ENCODE results near the gene GNAZ.

The GNAZ gene

GRCh38 chr22:23076896-23077572, 6.7 kb downstream of the GNAZ start:
- no peak for DNase-seq (ENCODE audit: low spot score)

DNA sequence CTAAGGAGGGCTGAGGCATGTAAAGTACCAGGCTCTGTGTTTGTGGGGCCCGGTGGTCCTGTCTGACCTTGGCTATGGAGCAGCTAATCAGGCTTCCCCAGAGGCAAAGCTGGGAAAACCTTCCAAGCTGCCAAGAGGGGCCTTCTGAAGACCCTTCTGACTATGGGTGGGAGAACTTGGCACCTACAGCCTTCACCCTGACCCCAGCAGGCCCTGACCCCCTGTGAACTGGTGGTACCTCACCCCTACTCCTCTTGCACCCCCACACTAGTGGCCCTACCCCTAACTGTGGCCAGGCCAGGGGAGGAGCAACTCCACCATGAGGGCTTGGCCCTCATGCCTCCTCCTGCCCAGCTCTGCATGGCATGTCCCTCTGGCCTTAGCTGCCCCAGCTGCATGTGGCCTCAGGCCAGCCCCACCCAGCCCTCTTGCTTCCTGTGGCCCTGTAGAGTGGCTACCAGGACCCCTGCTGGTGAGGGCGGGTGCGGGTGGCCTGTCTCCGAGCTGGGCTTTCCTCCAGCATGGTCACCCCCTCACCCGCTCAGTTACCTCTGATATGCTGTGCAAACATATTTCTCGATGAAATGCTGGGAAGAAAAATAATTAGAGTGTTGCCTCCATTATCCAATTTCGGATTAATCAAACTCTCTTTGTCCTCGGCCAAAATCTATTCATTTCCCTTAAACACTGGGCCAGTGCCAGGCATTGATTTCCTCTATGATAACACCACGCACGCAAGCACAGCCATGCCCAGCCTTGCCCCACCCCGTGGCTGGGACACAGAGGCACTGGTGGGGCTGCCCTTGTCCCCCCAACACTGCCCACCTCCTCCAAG, 7.5 kb downstream of the GNAZ start:
- DNase-seq (ENCODE audit: low spot score), result no peak

GRCh38 chr22:23078462-23078787, 8.1 kb downstream of the GNAZ start:
- DNase-seq (ENCODE audit: low spot score), result no peak

- no peak for DNase-seq (ENCODE audit: low spot score)
Measured at GRCh38 chr22:23079240-23079768, 9.0 kb downstream of the GNAZ start.

GRCh38 chr22:23079814-23080521, 9.6 kb downstream of the GNAZ start:
- no peak for DNase-seq (ENCODE audit: low spot score)

- DNase-seq (ENCODE audit: low spot score), result no peak
Measured at GRCh38 chr22:23080613-23081290, 10.4 kb downstream of the GNAZ start.

- DNase-seq (ENCODE audit: low spot score), result no peak
Measured at GRCh38 chr22:23082534-23083314, 12.4 kb downstream of the GNAZ start.

DNA sequence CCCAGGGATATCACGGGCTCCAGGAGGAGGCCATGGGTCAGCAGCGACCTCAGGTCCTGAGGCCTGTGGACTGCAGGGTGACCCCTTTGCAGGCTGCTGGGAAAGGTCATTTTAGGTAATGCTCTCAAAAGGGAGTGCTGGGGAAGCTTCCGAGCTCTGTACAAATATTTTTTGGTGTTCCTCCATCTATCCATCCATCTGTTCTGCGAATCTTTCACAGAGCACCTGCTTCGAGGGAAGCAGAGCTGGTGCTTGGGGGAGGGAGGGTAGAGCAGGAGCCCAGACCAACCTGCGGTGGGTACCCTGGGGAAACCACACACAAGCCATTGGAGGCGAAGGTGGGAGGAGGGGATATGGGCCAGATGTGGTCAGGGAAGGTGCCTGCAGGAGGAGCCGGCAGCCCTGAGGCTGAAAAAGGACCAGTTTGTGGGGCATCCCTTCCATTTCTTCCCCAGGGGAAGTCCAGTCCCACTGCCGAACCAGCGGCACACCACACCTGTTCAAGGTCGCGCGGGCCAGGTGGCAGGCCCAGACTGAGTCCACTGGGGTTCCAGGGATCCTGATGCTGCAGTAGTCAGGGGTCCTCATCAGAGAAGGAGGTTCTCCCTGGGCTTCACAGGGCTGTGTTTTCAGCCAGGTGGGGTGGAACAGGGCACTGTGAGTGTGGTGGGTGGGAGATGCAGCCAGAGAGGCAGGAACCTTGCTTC, 13.1 kb downstream of the GNAZ start:
- no peak for DNase-seq (ENCODE audit: low spot score)

GRCh38 chr22:23084453-23085350, 14.4 kb downstream of the GNAZ start:
- DNase-seq (ENCODE audit: low spot score), result no peak

DNA sequence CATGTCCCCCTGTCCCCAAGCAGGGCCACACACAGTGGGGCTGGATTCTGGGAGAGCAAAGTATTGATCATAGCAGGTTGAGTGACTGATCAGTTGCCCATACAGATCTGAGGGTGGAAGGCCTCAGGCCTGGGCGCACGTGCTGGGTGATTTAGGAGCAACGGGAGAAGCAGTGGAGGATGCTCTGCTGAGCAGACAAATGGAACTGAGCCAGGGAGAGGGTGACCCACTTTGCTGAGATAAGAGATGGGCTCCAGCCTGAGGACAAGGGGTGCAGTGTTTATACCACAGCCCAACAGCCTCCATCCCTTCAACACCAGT, 15.0 kb downstream of the GNAZ start:
- no peak for DNase-seq (ENCODE audit: low spot score)

GRCh38 chr22:23085785-23086184, 15.5 kb downstream of the GNAZ start:
- no peak for DNase-seq (ENCODE audit: low spot score)

- DNase-seq (ENCODE audit: low spot score), result no peak
Measured at GRCh38 chr22:23086263-23086662, 15.9 kb downstream of the GNAZ start.

DNA sequence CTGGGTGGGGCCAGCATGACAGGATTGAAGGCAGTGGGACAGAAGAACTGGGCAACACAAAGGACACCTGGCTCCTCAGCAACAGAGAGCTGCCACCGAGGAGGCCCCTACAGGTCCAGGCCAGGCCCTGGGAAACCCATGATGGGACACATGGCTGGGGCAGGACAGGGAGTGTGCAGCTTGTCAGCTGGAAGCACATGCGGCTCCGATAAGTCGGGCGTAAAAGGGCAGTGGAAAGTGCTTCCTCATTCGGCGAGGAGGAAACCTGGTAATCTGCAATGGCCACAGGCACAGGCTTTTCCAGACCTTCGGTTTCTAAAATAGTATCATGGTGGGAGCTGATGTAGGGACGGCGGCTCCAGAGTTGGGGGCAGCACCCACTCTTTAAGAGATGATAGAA, 16.5 kb downstream of the GNAZ start:
- no peak for DNase-seq (ENCODE audit: low spot score)

DNA sequence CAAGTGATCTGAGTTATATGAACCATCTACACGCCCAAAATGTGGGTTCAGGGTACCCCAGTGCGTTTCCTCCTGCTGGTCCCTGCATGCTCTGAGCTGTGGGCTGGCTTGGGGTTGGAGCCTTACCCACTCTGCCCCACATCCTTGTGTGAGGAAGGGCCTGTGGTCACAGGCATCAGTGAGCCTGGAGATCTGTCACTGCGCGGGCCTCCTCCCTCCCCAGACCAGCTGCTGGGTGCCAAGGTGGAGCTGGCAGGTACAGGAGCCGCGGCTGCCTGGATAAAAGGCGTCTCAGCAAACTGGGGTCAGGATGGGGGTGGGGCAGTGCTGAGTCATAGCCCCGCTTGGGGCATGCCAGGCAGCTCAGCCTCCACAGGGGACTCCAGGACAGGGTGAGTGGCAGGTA, 17.9 kb downstream of the GNAZ start:
- no peak for DNase-seq (ENCODE audit: low spot score)

GRCh38 chr22:23089010-23089409, 18.7 kb downstream of the GNAZ start:
- DNase-seq (ENCODE audit: low spot score), result no peak

- DNase-seq (ENCODE audit: low spot score), result no peak
Measured at GRCh38 chr22:23089633-23090456, 19.5 kb downstream of the GNAZ start.

DNA sequence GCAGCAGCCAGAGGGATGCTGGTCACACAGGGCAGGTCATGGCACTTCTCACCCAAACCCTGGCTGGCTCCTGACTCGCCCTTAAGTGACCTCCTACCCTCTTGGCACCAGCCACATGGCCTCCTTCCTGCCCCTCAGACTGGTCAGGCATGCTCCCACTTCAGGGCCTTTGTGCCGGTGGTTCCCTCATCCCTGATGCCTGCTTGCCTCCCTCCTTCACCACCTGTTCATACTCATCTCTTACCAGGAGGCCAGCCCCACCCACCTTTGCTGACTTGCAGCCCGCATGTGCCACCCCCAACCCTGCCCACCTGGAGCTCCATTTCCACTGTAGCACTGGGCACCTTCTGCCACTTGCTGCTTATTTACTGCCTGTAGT, 20.1 kb downstream of the GNAZ start:
- no peak for DNase-seq (ENCODE audit: low spot score)

- DNase-seq (ENCODE audit: low spot score), result no peak
Measured at GRCh38 chr22:23091760-23092159, 21.4 kb downstream of the GNAZ start.

Data from GM03348 (cell line).